Sigmoid colon (tissue), 4 donors: ENCODE results near the gene IFNL1.

Experiments
- CTCF ChIP-seq, 4 experiments: fragments of 450-650 bp in 3 of 4; fragments of 200-600 bp in 1 of 4; IDR thresholded peaks; one replicate each; pipeline ENCODE4 v1.5.1; 2016 to 2019; ENCODE audit warnings: antibody characterized with exemption in 4 of 4, mild to moderate bottlenecking in 3 of 4, moderate library complexity in 2 of 4
- EP300 ChIP-seq, 4 donors: sonication (generic); formaldehyde crosslinking; IDR thresholded peaks; one replicate each; pipeline ENCODE4 v1.6.1; 2017; ENCODE audit warnings: antibody characterized with exemption in 4 of 4
- POLR2A ChIP-seq, 2 donors: fragments of 450-650 bp; IDR thresholded peaks; one replicate each; pipeline ENCODE4 v1.6.1; 2016; ENCODE audit warnings: antibody characterized with exemption in 2 of 2, mild to moderate bottlenecking in 2 of 2, moderate library complexity in 2 of 2

GRCh38 chr19:39321832-39322176 is 25.6 kb downstream of the IFNL1 start:
- TF ChIP-seq POLR2A (IDR thresholded peaks at IDR 0.05): no peak
- no peak for TF ChIP-seq CTCF (IDR thresholded peaks at IDR 0.05)
- TF ChIP-seq EP300 (IDR thresholded peaks at IDR 0.05): no peak
